Natural killer cell treated with Interleukin-12 subunit alpha and Interleukin-12 subunit beta and Interleukin-15 and Interleukin-18, amount 100 ng/mL, for 72 hours (primary cell): Measurements from ENCODE around the gene GAGE12G. TPM values are rescaled to one million over a fixed set of nuclear protein-coding genes. Genes with fewer than 3 reads are reported as not detected.
"Not testable (repeated sequence)": the region's sequence is repeated elsewhere in the genome, so short reads cannot be mapped to it uniquely, and the experiment has no call there.

ENCODE experiments used
- ATAC-seq, 2 donors: fragments of 150-1000 bp; cut with Tn5 transposase in 1 of 2; sonication (Bioruptor Pico), chemical (Tn5 transposase) in 1 of 2; 2 replicates each; pipeline ENCODE4 v1.10.0; 2021
- DNase-seq: peaks from one replicate; pipeline ENCODE4 v3.0.0; 2022; ENCODE audit warnings: low spot score
- H3K27ac Mint-ChIP-seq, 2 donors: 1 replicate in 1 of 2; 2 replicates in 1 of 2; pipeline ENCODE4 v1.8.0; 2022; ENCODE audit warnings: mixed read lengths in 2 of 2, mild to moderate bottlenecking in 1 of 2, moderate library complexity in 1 of 2
- H3K27me3 Mint-ChIP-seq, 2 donors: 1 replicate in 1 of 2; 2 replicates in 1 of 2; pipeline ENCODE4 v1.8.0; 2022; ENCODE audit warnings: mixed read lengths in 2 of 2
- H3K36me3 Mint-ChIP-seq: one replicate; pipeline ENCODE4 v1.8.0; 2022; ENCODE audit warnings: mixed read lengths
- H3K4me1 Mint-ChIP-seq, 2 donors: 1 replicate in 1 of 2; 2 replicates in 1 of 2; pipeline ENCODE4 v1.8.0; 2022; ENCODE audit warnings: low read depth in 2 of 2, mixed read lengths in 2 of 2, mild to moderate bottlenecking in 1 of 2
- H3K4me3 Mint-ChIP-seq: one replicate; pipeline ENCODE4 v1.8.0; 2022; ENCODE audit warnings: mixed read lengths
- H3K9me3 Mint-ChIP-seq: 2 replicates; pipeline ENCODE4 v1.8.0; 2022; ENCODE audit warnings: mixed read lengths
- total RNA-seq, 2 donors: library from RNA; stranded (reverse); gene quantifications; one replicate each; pipeline ENCODE4 v1.2.3, GENCODE V29; 2022

Gene GAGE12G
- not detected for total RNA-seq

- H3K4me3 Mint-ChIP-seq, H3K9me3 Mint-ChIP-seq, H3K27ac Mint-ChIP-seq, DNase-seq, H3K27me3 Mint-ChIP-seq, H3K4me1 Mint-ChIP-seq, ATAC-seq, H3K36me3 Mint-ChIP-seq: not testable (repeated sequence)
Observed at GRCh38 chrX:49570100-49570499, at the start of gene GAGE12G. GAGE12G (plus strand) TSS chrX:49570400; CDS start chrX:49571555, 1,155 bp downstream.

GRCh38 chrX:49531877-49532276 is 38.3 kb upstream of the GAGE12G start, which contains the start of gene GAGE12C:
GAGE12C (plus strand) TSS chrX:49532177; CDS start chrX:49533332, 1,155 bp downstream.
- H3K4me1 Mint-ChIP-seq, H3K9me3 Mint-ChIP-seq: not testable (repeated sequence)

GRCh38 chrX:49541433-49541832 is 28.8 kb upstream of the GAGE12G start, which contains the start of gene GAGE12D:
GAGE12D (plus strand) TSS chrX:49541733; CDS start chrX:49542888, 1,155 bp downstream.
- H3K4me1 Mint-ChIP-seq, H3K4me3 Mint-ChIP-seq, DNase-seq, H3K9me3 Mint-ChIP-seq, H3K27ac Mint-ChIP-seq, ATAC-seq, H3K27me3 Mint-ChIP-seq, H3K36me3 Mint-ChIP-seq: not testable (repeated sequence)

More at GRCh38 chrX:49531877-49532276, 38.3 kb upstream of the GAGE12G start, which contains the start of gene GAGE12C:
- not testable (repeated sequence) for ATAC-seq, H3K36me3 Mint-ChIP-seq, H3K4me3 Mint-ChIP-seq, H3K27ac Mint-ChIP-seq, DNase-seq, H3K27me3 Mint-ChIP-seq

- not testable (repeated sequence) for H3K4me3 Mint-ChIP-seq, H3K4me1 Mint-ChIP-seq, H3K27me3 Mint-ChIP-seq, H3K9me3 Mint-ChIP-seq, DNase-seq, H3K27ac Mint-ChIP-seq, H3K36me3 Mint-ChIP-seq, ATAC-seq
Observed at GRCh38 chrX:49550989-49551388, 19.2 kb upstream of the GAGE12G start, which contains the start of gene GAGE12E. GAGE12E (plus strand) TSS chrX:49551289; CDS start chrX:49552444, 1,155 bp downstream.

- H3K36me3 Mint-ChIP-seq, H3K4me1 Mint-ChIP-seq, ATAC-seq, H3K9me3 Mint-ChIP-seq, H3K27ac Mint-ChIP-seq, H3K27me3 Mint-ChIP-seq, DNase-seq, H3K4me3 Mint-ChIP-seq: not testable (repeated sequence)
Observed at GRCh38 chrX:49560542-49560941, 9.7 kb upstream of the GAGE12G start, which contains the start of gene GAGE12F. GAGE12F (plus strand) TSS chrX:49560842; CDS start chrX:49561997, 1,155 bp downstream.

GRCh38 chrX:49568728-49569127 is 1.5 kb upstream of the GAGE12G start:
- H3K36me3 Mint-ChIP-seq, H3K4me3 Mint-ChIP-seq, H3K9me3 Mint-ChIP-seq, DNase-seq, H3K4me1 Mint-ChIP-seq, H3K27ac Mint-ChIP-seq, H3K27me3 Mint-ChIP-seq, ATAC-seq: not testable (repeated sequence)

GRCh38 chrX:49569152-49569551 is 1.0 kb upstream of the GAGE12G start:
- H3K9me3 Mint-ChIP-seq, H3K27me3 Mint-ChIP-seq, ATAC-seq, H3K4me1 Mint-ChIP-seq, H3K27ac Mint-ChIP-seq, H3K4me3 Mint-ChIP-seq, H3K36me3 Mint-ChIP-seq, DNase-seq: not testable (repeated sequence)

GRCh38 chrX:49579649-49580048 is 9.4 kb downstream of the GAGE12G start, which contains the start of gene GAGE12H:
GAGE12H (plus strand) TSS chrX:49579949; CDS start chrX:49581104, 1,155 bp downstream.
- DNase-seq, H3K4me1 Mint-ChIP-seq, ATAC-seq, H3K36me3 Mint-ChIP-seq, H3K9me3 Mint-ChIP-seq, H3K27me3 Mint-ChIP-seq, H3K27ac Mint-ChIP-seq, H3K4me3 Mint-ChIP-seq: not testable (repeated sequence)

- ATAC-seq, H3K4me1 Mint-ChIP-seq, DNase-seq, H3K36me3 Mint-ChIP-seq, H3K27me3 Mint-ChIP-seq, H3K27ac Mint-ChIP-seq, H3K4me3 Mint-ChIP-seq, H3K9me3 Mint-ChIP-seq: not testable (repeated sequence)
Observed at GRCh38 chrX:49589196-49589595, 19.0 kb downstream of the GAGE12G start, which contains the start of gene GAGE2A. GAGE2A (plus strand) TSS chrX:49589496; CDS start chrX:49590651, 1,155 bp downstream.

- H3K4me1 Mint-ChIP-seq, H3K27ac Mint-ChIP-seq, H3K4me3 Mint-ChIP-seq, H3K36me3 Mint-ChIP-seq, H3K9me3 Mint-ChIP-seq, H3K27me3 Mint-ChIP-seq, ATAC-seq: not testable (repeated sequence)
- peak; percentile 73 for DNase-seq
Observed at GRCh38 chrX:49589769-49590478, 19.7 kb downstream of the GAGE12G start.

- H3K9me3 Mint-ChIP-seq, H3K4me3 Mint-ChIP-seq: not testable (repeated sequence)
Observed at GRCh38 chrX:49590488-49590887, 20.3 kb downstream of the GAGE12G start.

GRCh38 chrX:49598720-49599119 is 28.5 kb downstream of the GAGE12G start, which contains the start of gene GAGE1:
GAGE1 (plus strand) TSS chrX:49599020; CDS start chrX:49600175, 1,155 bp downstream.
- not testable (repeated sequence) for H3K4me1 Mint-ChIP-seq, H3K27ac Mint-ChIP-seq, H3K27me3 Mint-ChIP-seq, H3K9me3 Mint-ChIP-seq, H3K4me3 Mint-ChIP-seq, H3K36me3 Mint-ChIP-seq, ATAC-seq, DNase-seq

More at GRCh38 chrX:49590488-49590887, 20.3 kb downstream of the GAGE12G start:
- not testable (repeated sequence) for H3K27me3 Mint-ChIP-seq, H3K4me1 Mint-ChIP-seq, H3K27ac Mint-ChIP-seq, H3K36me3 Mint-ChIP-seq, DNase-seq, ATAC-seq

- H3K27me3 Mint-ChIP-seq: peaks cover 0 to 24% of the 10 kb centered on the region in 2 donors
- H3K4me1 Mint-ChIP-seq: no peaks in the 10 kb centered on the region
- no peaks in the 10 kb centered on the region for H3K9me3 Mint-ChIP-seq
- ATAC-seq (no peak), DNase-seq (no peak)
- no peaks in the 10 kb centered on the region for H3K36me3 Mint-ChIP-seq
- no peak overlapping the region for H3K4me3 Mint-ChIP-seq
- H3K27ac Mint-ChIP-seq: no peak overlapping the region
Observed at GRCh38 chrX:49610718-49611310, 40.6 kb downstream of the GAGE12G start.

GRCh38 chrX:49618574-49618973 is 48.4 kb downstream of the GAGE12G start:
- Mint-ChIP-seq H3K4me3 (no peak overlapping the region), H3K27me3 (peaks cover 0 to 14% of the 10 kb centered on the region in 2 donors), H3K9me3 (no peaks in the 10 kb centered on the region), H3K27ac (no peak overlapping the region), H3K4me1 (no peaks in the 10 kb centered on the region), H3K36me3 (no peaks in the 10 kb centered on the region)
- DNase-seq (no peak), ATAC-seq (no peak)
